ENCODE results near the gene SENP8.

Gene SENP8

GRCh38 chr15:72116731-72117485 is 1.3 kb upstream of the SENP8 start:
- no peak for DNase-seq

DNA sequence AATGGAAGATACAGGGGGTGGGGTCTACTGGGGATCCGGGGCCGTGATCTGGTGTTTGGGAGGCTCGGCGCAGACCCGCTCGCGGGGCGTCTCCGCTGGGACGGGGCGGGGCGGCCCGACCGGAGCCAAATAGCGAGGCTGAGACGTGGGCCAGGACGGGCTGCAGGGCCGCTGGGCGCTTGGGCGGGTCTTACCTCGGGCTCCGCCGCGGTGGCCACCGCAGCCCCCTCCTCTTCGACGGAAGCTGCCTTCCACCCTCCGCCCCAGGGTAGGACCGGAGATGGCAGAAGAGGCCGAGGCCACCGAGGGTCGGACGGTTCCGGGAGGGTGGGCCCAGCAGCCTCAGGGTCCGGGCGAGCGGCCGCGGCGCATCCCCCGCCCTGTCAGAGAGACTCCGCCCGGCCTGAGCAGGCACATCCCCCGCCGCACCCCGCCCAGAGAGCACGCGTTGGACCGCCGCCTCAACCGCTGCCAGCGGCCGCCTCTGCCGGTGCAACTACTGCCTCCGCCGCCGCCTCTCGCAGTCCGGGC is 652 bp upstream of the SENP8 start:
- peak; percentile 73 for DNase-seq

DNA sequence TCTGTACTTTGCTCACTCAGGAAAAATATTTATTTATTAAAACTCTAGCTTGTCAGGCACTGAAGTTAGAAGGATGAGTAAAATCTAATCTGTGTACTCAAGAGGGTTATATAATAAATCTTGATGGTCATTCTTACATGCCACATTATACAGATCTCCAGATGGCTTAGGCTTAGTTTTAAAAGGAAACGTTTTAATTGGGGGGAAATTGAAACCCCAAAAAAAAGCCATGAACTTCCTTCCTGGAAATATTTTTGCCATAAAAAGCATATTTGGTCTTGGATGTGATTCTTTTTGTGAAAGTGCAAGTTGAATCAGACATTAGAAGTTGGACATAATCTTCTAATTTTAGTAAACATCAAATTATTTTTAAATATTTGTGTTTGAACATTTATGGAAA is 6.0 kb downstream of the SENP8 start:
- no peak for DNase-seq

DNA sequence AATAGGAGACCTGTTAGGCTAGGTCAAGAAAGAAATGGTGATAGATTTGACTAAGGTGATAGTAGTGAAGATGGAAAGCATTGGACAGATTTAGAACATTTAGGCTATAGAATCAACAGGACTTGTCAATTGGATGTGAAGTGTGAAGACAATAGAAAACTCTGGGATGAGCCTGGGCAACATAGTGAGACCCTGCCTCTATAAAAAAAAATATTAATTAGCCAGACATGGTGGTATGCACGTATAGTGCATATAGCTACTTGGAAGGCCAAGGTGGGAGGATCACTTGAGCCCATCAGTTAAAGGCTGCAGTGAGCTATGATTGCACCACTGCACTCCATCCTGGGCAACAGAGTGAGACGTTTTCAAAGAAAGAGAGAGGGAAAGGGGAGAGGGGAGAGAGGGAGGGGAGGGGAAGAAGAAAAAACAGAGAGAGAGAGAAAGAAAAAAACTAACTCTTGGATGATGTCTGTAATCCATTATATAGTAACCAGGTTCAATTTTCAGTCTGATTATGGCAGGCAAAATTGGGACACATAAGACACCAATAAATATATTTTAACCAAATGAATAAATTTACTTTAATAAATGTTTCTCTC is 9.6 kb downstream of the SENP8 start:
- DNase-seq, result no peak

GRCh38 chr15:72128359-72128758 is 10.2 kb downstream of the SENP8 start:
- DNase-seq, result no peak

DNA sequence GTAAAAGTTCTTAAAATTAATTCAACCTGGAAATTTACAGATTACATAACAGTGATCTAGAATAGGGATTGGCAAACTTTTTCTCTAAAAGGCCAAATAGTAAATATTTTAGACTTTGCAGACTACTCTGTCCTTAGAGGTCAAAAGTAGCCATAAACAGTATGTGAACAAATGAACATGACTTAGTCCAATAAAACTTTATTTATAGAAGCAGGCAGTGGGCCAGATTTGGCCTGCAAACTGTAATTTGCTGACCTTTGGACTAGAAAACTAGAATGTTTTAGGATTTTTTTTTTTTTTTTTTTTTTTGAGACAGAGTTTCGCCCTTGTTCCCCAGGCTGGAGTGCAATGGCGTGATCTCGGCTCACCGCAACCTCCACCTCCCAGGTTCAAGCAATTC is 12.1 kb downstream of the SENP8 start:
- DNase-seq, result no peak

GRCh38 chr15:72131922-72132321 is 13.7 kb downstream of the SENP8 start:
- DNase-seq, result no peak

DNA sequence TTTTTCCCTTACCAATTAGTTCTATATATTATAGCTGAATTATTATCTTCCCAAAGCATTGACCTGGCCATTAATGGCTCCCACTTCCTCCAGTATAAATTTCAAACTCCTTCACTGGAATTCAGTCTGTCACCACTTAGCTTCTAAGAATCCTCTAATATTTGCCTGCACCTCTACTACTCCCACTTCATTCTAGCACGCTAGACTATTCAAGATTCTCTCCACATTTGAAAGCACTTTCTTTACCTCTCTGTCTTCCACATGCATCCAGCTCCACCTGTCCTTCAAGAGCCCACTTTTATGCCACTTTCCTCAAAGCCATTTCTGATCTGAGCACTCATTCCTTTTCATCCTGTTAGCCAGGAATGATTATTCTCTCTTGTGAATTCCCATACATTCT is 15.0 kb downstream of the SENP8 start:
- DNase-seq, result no peak

GRCh38 chr15:72135719-72136118 is 17.5 kb downstream of the SENP8 start:
- DNase-seq, result no peak

DNA sequence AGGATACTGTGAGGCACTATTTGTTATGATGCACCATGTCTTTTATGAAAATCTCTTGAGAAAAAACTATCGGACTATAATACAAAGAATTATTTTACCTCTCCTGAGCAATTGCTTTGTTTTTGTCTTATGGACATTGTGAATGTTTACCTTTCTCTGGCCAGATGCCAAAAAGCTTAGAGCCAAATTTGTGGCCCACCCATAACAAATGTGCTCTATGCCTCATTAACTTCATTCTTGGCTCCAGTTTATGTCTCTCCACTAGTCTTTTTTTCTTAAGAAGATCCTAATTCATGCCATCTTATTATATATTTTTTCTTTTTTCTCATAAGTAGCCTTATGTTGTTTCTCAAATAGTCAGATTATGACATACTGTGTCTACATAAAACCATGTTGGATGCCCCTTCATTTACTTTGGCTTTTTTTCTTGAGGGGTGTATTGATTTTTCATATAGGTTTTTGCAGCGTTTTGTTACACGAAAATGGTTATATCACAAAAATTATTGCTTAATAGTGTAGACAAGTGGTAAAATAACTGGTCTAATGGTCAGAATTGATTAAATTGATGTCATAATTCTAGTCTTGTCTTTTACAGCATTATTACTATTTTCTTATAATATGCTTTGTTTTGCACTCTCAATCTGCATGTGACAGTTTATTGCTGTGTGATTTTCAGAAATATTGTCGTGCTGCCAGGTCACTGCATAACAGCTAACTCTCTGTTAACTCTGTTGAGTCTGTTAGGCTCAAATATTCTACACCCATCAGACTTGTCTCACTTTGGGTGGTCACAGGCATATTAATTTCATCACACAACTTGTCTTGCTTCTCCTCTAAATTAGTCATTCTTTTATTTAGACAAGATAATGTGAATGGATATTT is 18.2 kb downstream of the SENP8 start:
- DNase-seq, result peak; percentile 19

DNA sequence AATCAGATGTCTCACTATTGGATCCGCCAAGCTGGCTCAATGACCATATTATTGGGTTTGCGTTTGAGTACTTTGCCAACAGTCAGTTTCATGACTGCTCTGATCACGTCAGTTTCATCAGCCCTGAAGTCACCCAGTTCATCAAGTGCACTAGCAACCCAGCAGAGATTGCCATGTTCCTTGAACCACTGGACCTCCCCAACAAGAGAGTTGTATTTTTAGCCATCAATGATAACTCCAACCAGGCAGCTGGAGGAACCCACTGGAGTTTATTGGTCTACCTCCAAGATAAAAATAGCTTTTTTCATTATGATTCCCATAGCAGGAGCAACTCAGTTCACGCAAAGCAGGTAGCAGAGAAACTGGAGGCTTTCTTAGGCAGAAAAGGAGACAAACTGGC is 21.5 kb downstream of the SENP8 start:
- no peak for DNase-seq

DNA sequence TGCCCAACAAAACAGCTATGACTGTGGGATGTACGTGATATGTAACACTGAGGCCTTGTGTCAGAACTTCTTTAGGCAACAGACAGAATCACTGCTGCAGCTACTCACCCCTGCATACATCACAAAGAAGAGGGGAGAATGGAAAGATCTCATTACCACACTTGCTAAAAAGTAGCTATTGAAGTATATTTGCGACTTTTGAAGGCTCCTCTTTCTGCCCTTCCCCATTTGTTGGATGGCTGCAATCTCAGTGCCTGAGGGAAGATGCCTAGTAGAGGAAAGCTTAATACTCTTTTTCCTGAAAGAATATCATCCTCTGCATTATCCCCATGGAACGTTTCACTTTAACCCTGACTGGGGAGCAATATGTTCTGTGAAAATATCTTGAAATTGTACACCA is 21.9 kb downstream of the SENP8 start:
- DNase-seq, result no peak

DNA sequence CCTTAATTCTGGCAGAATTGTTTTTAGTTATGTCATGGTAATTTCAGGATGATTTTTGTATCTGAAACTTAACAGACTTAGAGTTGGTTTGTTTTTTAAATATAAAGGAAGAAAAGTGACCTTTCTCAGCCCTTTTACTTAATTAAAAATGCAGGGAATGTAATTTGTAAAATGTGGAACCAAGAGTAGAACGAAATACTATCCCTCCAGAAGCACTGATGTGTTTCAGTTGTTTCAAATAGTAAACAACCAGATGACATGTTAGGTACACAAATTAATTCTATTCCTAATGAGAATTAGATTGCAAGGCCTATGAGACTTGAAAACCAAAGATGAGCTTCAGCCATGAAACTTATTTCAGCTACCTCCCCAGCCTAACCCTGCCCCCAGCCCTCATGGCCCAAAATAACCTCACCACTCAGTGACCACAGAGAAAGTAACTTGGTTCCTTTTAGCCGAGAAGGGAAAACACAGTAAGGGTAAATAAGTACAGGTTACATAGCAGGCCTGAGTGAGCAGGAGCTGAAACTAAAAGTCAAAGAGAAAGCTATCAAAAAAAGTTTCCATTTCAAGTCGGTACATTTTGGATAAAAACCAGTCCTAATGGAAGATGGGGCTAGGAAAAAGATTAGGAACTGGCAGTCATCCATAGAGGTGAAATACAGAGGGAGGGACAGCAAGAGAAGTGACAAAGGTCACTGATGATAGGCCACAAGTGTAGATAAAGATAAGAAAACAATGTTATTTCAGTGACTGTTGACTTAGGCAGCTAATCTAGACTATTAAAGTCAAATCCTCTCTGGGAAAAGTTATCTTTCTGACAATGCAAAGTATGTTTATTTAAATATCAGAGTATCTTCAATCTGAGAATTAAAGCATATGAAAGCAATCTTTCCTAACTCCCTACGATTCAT is 23.2 kb downstream of the SENP8 start:
- DNase-seq, result no peak

- DNase-seq, result no peak
These were observed 28.0 kb downstream of the SENP8 start for GRCh38 chr15:72146221-72146620.

DNA sequence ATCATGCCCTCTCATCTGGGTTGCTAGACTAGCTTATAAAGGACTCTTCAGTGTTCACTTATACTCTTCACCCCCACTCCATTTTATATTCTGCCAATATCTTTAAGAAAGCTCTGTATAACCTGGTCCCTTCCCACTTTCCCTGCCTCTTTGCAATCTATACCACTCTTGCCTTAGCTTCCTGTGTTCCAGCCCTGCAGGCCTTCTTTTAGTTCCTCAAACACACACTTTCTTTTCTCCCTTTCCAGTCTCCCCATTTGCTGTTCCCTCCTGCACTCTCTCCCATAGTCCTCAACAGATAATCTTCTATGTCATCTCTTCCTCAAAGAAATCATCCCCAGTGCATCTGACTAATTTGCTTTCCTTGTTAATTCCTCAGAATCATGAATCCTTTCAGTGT is 28.7 kb downstream of the SENP8 start:
- no peak for DNase-seq

DNA sequence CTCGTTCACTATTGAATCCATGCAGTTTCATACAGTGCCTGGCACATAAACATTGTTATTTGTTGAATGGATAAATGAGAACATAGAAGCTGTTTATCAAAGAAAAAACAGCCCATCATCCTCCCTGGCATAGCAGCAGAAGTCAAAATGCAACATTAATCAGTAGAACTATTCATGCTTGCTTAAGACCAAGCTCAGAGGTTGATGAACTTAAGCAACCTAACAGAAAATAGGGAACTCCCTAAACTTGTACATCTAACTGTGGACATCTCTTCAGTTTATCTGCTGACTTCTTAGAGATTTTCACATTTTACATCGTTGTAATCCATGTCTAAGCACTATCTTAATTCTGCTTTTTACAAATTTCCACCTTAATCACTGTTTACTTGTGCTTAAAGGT is 29.2 kb downstream of the SENP8 start:
- DNase-seq, result no peak

DNA sequence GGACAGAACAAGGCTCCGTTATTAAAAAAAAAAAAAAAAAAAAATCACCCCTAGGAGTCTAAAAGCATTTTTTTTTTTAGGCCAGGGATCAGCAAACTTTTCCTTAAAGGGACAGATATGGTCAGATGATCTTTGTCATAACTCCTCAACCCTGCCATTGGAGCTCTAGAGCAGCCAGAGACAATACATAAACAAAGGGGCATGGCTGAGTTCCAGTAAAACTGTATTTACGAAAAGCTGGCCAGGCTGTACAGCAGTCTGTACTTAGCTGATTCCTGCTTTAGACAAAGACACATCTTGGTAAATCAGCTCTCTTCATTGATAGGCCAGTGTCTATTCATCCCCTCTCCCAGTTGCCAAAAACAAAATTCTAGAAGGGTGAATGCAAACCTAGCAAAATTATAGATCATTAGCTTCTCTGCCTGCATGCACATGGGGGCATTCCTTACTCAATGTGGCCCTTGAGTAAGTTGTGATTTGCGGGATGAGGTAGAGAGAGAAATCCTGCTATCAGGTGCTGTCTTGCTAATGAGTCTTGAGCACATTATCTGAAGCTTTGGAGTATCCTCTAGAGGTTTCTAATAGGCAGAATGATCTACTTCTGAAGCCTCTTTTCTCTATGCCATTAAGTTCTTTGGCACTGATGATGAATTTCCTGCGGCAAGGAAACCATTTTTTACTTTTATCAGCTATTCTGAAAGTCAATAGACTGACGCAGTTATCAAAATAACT is 35.2 kb downstream of the SENP8 start:
- no peak for DNase-seq

DNA sequence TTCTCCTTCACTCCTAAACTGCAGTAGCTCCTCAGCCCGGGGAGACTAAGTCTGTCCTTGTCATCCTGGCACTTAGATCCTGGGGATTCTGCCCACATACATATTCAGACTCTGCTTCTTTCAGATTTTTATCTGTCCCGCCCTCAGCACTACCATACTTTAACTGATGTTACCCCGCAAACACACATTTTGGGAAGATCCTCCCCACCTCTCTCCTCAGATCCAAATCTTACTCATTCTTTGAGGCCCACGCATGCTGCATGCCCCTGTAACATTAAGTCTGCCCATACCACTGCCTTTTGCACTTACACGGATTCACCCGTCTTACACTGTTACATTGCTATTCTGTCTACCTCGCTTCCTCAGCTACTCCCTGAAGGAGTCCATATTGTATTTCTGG is 36.1 kb downstream of the SENP8 start:
- DNase-seq, result no peak

DNA sequence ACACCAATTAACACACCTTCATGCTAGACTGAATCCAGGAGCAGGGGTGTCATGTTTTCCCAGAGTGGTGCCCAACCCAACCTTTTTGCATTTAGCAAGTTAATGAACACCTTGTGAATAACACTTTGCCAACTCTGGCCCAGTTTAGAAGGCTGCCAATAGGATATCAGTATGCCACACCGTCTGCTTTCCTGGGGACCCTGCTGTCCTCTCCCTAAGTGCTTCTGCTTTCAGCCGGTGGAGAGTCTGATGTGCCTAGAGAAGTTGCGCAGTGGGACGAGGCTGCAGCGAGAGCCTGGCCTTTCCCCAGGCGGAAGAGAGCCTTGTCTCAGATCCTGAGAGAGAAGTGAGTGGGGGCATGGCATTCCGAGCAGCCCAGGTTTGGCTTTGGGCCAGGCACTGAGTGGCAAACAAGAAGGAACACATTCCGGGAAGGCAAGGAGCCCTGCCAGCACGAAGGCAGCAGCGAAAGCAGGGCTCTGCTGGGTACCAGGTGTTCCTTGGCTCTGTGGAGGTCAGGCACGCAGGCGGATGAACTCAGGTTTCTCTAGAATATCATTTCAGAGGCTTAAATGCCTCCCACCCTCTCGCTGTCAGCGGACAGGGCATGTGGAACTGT is 36.9 kb downstream of the SENP8 start:
- peak; percentile 88 for DNase-seq

GRCh38 chr15:72155635-72156616 is 37.7 kb downstream of the SENP8 start:
- peak; percentile 84 for DNase-seq
